DMS153 treated with DMSO at 0.1 percent for 48 hours (cell line): ENCODE measurements around the gene WDR70.

Source experiments
- DNase-seq: peaks from one replicate; lab custom pipeline; 2025; ENCODE audit not compliant: unreplicated experiment; lab: John Stamatoyannopoulos, UW

WDR70 gene

GRCh38 chr5:37717613-37718431 is 338.7 kb downstream of the WDR70 start:
- DNase-seq, result peak; percentile 95

- DNase-seq, result no peak
Measured at GRCh38 chr5:37720550-37720952, 341.4 kb downstream of the WDR70 start.

- no peak for DNase-seq
Measured at GRCh38 chr5:37721447-37721871, 342.3 kb downstream of the WDR70 start.

- DNase-seq, result no peak
Measured at GRCh38 chr5:37722236-37723161, 343.4 kb downstream of the WDR70 start.

GRCh38 chr5:37723162-37723961 is 344.2 kb downstream of the WDR70 start:
- DNase-seq, result no peak

- DNase-seq, result no peak
Measured at GRCh38 chr5:37724395-37725125, 345.4 kb downstream of the WDR70 start.

- DNase-seq, result no peak
Measured at GRCh38 chr5:37725185-37725584, 346.1 kb downstream of the WDR70 start.

GRCh38 chr5:37727238-37727637 is 348.1 kb downstream of the WDR70 start:
- DNase-seq, result no peak

- DNase-seq, result no peak
Measured at GRCh38 chr5:37730896-37731455, 351.9 kb downstream of the WDR70 start.

GRCh38 chr5:37734114-37734513 is 355.0 kb downstream of the WDR70 start:
- DNase-seq, result no peak

- DNase-seq, result no peak
Measured at GRCh38 chr5:37735649-37736347, 356.7 kb downstream of the WDR70 start.

GRCh38 chr5:37736397-37736796 is 357.3 kb downstream of the WDR70 start:
- DNase-seq, result no peak

- DNase-seq, result no peak
Measured at GRCh38 chr5:37737326-37738056, 358.4 kb downstream of the WDR70 start.

- DNase-seq, result no peak
Measured at GRCh38 chr5:37738057-37738691, 359.1 kb downstream of the WDR70 start.

- no peak for DNase-seq
Measured at GRCh38 chr5:37738865-37739488, 359.9 kb downstream of the WDR70 start.

- DNase-seq, result no peak
Measured at GRCh38 chr5:37739817-37740261, 360.7 kb downstream of the WDR70 start.

GRCh38 chr5:37740331-37741066 is 361.4 kb downstream of the WDR70 start:
- no peak for DNase-seq
